Spinal cord (tissue), 10 donors: ENCODE results near the gene ROR2. TPM values are rescaled to one million over a fixed set of nuclear protein-coding genes. Genes with fewer than 3 reads are reported as not detected.
A peak's percentile ranks its signal among the peaks of the same experiment; 100 is the strongest.
"Not testable (repeated sequence)": the region's sequence is repeated elsewhere in the genome, so short reads cannot be mapped to it uniquely, and the experiment has no call there.

Source experiments
- DNase-seq, 6 donors: peaks; one replicate each; pipeline versions ENCODE4 v3.0.0 to v3.0.0-alpha.2; 2013 to 2015; ENCODE audit warnings: low spot score in 6 of 6, low read depth in 4 of 6
- H3K27ac ChIP-seq: one replicate; pipeline ENCODE4 v1.5.1; 2013; ENCODE audit warnings: low read depth, low read length, control low read depth
- H3K27me3 ChIP-seq: one replicate; pipeline ENCODE4 v1.6.1; 2013; ENCODE audit warnings: low read length; ENCODE audit not compliant: control insufficient read depth, insufficient read depth
- H3K36me3 ChIP-seq: one replicate; pipeline ENCODE4 v1.6.1; 2013; ENCODE audit warnings: low read length; ENCODE audit not compliant: control insufficient read depth, insufficient read depth
- H3K4me1 ChIP-seq: one replicate; pipeline ENCODE4 v1.6.1; 2013; ENCODE audit warnings: low read length; ENCODE audit not compliant: control insufficient read depth, insufficient read depth
- H3K4me3 ChIP-seq: one replicate; pipeline ENCODE4 v1.5.1; 2013; ENCODE audit warnings: low read depth, low read length, control low read depth
- H3K9me3 ChIP-seq: one replicate; pipeline ENCODE4 v1.6.1; 2013; ENCODE audit warnings: low read length; ENCODE audit not compliant: control insufficient read depth, insufficient read depth
- WGBS: methylation state at CpG from one replicate; pipeline ENCODE4 v1.1.5; 2013; ENCODE audit warnings: missing lambda C conversion rate; ENCODE audit not compliant: insufficient coverage; 5-methylcytosine and 5-hydroxymethylcytosine counted together
- polyA plus RNA-seq, 2 donors: library from polyadenylated mRNA; unstranded; fragments of 120-200 nt; gene quantifications; one replicate each; pipeline ENCODE4 v1.2.1, GENCODE V29; 2013; ENCODE audit not compliant: insufficient read length in 2 of 2
- total RNA-seq, 2 donors: library from RNA; depleted of rRNA in 1 of 2; stranded (reverse); fragments of 120-200 nt in 1 of 2; fragments of >200 nt in 1 of 2; gene quantifications; one replicate each; pipeline versions ENCODE4 v1.2.3 to v1.2.4, GENCODE V29; 2013 to 2014
- donor health status: healthy.

Gene ROR2
- total and polyA plus RNA-seq, 4 donors, result 3.1 to 20.6 (median 5.0) TPM

DNA sequence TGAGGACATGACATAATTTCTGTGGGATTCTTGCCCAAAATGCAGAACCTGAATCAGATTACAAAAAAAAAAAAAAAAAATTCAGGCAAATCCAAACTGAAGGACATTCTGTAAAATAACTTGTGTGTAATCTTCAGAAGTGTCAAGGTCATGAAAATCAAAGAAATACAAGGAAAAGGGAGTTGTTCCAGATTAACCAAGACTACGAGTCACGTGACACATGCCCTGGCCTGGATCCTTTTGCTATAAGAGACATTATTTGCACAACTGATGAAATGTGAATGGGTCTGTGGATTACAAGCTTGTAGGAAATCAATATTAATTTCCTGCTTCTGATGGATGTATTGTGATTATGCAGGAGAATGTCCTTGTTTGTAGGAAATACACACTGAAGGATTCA, 309.6 kb downstream of the ROR2 start:
- H3K4me1 ChIP-seq, result no peaks in the 10 kb centered on the region
- no peak for DNase-seq
- no CpG with 5 or more reads among the region's 2 CpGs for WGBS
- H3K4me3 ChIP-seq, result no peak overlapping the region
- H3K36me3 ChIP-seq, result no peaks in the 10 kb centered on the region
- no peaks in the 10 kb centered on the region for H3K27me3 ChIP-seq
- H3K27ac ChIP-seq, result no peak overlapping the region
- H3K9me3 ChIP-seq, result peaks cover 2% of the 10 kb centered on the region

DNA sequence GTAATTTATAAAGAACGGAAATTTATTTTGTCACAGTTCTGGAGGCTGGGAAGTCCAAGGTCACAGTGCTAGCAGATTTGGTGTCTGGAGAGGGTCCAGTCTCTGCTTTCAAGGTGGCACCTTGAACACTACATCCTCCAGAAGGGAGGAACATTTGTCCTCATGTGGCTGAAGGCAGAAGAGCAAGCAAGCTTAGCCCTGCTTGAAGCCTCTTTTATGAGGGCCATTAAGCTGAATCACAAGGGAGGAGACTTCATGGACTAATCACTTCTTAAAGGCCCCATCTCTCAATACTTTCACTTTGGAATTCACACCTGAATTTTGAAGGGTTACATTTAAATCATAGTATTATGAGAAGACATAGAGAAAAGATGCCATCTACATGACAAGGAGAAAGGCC, 311.0 kb downstream of the ROR2 start:
- no peak overlapping the region for H3K4me3 ChIP-seq
- H3K36me3 ChIP-seq, result no peaks in the 10 kb centered on the region
- H3K9me3 ChIP-seq, result peaks cover 2% of the 10 kb centered on the region
- H3K27me3 ChIP-seq, result no peaks in the 10 kb centered on the region
- no peak overlapping the region for H3K27ac ChIP-seq
- WGBS, result no CpG with 5 or more reads among the region's 1 CpG
- no peak for DNase-seq
- no peaks in the 10 kb centered on the region for H3K4me1 ChIP-seq

DNA sequence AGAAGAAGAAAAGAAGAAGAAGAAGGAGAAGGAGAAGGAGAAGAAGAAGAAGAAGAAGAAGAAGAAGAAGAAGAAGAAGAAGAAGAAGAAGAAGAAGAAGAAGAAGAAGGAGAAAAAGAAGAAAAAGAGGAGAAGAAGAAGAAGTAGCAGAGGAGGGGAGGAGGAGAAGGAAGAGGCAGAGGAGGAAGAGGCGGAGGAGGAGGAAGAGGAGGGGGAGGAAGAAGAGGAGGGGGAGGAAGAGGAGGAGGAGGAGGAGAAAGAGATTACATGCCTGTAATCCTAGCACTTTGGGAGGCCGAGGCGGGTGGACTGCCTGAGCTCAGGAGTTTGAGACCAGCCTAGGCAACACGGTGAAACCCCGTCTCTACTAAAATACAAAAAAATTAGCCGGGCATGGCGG, 315.2 kb downstream of the ROR2 start:
- H3K36me3 ChIP-seq, DNase-seq, H3K9me3 ChIP-seq, H3K27me3 ChIP-seq, H3K27ac ChIP-seq, H3K4me3 ChIP-seq, H3K4me1 ChIP-seq: not testable (repeated sequence)
- 75% methylated on average over 5 of the region's 7 CpGs for WGBS

DNA sequence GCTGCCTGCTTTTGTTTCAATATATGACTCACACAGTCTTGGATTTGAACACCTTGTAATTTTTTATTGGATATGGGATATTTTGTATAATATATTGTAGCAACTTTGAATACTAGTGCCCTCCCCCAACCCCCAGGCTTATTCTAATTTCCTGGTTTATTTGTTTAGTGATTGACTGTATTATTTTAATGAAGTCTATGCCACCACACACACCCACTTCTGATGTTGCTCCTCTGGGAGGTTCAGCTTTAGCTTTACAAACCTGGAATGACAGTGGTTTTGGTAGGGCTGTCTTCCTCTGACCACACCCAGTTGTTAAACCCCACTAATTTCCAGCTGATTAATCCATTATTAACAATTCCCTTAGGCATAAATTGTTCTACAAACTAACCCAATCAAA, 320.3 kb downstream of the ROR2 start:
- no peak for DNase-seq
- no peaks in the 10 kb centered on the region for H3K4me1 ChIP-seq
- no peak overlapping the region for H3K4me3 ChIP-seq
- no peaks in the 10 kb centered on the region for H3K36me3 ChIP-seq
- peaks cover 4% of the 10 kb centered on the region for H3K9me3 ChIP-seq
- no peak overlapping the region for H3K27ac ChIP-seq
- H3K27me3 ChIP-seq, result no peaks in the 10 kb centered on the region

DNA sequence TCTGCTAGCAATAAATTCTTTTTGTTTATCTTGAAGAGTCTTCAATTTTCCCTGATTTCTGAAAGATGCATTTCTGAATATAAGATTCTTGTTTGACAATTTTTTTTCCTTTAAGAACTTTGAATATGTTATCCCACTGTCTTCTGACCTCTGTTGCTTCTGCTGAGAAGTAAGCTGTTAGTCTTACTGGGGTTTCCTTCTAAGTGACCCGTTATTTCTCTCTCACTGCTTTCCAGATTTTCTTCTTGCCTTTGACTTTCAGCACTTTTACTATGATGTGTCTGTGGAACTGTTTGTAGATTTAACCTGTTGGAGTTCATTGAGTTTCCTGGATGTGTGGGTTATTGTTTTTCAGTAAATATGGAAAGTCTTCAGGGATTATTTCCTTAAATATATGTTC, 321.1 kb downstream of the ROR2 start:
- H3K4me3 ChIP-seq, result no peak overlapping the region
- no CpG with 5 or more reads among the region's 1 CpG for WGBS
- H3K27me3 ChIP-seq, result no peaks in the 10 kb centered on the region
- no peak overlapping the region for H3K27ac ChIP-seq
- no peaks in the 10 kb centered on the region for H3K36me3 ChIP-seq
- DNase-seq, result no peak
- H3K9me3 ChIP-seq, result peaks cover 4% of the 10 kb centered on the region
- no peaks in the 10 kb centered on the region for H3K4me1 ChIP-seq

DNA sequence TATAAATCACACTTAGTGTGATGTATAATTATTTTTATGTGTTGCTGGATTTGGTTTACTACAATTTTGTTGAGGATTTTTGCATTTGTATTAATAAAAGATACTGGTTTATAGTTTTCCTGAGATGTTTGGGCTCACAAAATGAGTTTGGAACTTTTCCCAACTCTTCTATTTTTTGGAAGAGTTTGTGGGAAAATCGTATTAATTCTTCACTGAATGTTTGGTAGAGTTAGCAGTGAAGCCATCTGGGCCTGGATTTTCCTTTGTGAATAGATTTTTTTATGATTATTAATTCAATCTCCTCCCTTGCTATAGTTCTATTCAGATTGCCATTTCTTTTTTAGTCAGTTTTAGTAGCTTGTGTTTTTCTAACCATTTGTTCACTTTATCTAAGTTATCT, 324.7 kb downstream of the ROR2 start:
- peak in 2 of 6 donors; percentile 3 to 5 for DNase-seq
- H3K4me3 ChIP-seq, result no peak overlapping the region
- no peak overlapping the region for H3K27ac ChIP-seq
- whole genome bisulfite sequencing, result no CpG with 5 or more reads among the region's 1 CpG
- H3K27me3 ChIP-seq, result no peaks in the 10 kb centered on the region
- H3K4me1 ChIP-seq, result no peaks in the 10 kb centered on the region
- no peaks in the 10 kb centered on the region for H3K36me3 ChIP-seq
- H3K9me3 ChIP-seq, result peaks cover 4% of the 10 kb centered on the region

DNA sequence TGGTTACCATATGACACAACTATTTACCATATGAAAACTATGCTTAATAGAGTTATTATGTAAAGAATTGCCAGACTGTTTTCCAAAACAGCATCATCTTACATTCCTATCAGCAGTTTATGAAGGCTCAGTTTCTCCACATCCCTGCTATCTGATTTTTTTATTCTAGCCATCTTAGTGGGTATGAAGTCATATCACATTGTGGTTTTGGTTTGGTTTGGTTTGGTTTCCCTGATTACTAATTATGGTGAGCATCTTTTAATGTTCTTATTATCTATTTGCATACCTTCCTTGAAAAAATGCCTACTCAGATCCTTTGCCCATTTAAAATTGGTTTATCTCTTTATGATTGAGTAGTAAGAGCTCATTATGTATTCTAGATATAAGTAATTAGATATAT, 327.0 kb downstream of the ROR2 start:
- DNase-seq, result no peak
- no peak overlapping the region for H3K4me3 ChIP-seq
- H3K36me3 ChIP-seq, result no peaks in the 10 kb centered on the region
- no peaks in the 10 kb centered on the region for H3K27me3 ChIP-seq
- H3K9me3 ChIP-seq, result no peaks in the 10 kb centered on the region
- H3K4me1 ChIP-seq, result no peaks in the 10 kb centered on the region
- H3K27ac ChIP-seq, result no peak overlapping the region

DNA sequence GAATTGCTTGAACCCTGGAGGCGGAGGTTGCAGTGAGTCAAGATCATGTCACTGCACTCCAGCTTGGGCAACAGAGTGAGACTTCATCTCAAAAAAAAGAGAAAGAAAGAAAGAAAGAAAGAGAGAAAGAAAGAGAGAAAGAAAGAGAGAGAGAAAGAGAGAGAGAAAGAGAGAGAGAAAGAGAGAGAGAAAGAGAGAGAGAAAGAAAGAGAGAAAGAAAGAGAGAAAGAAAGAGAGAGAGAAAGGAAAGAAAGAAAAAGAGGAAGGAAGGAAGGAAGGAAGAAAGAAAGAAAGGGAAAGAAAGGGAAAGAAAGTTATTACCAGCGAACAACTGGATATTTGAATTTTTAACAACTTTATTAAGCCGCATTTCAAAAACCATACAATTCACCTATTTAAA, 327.9 kb downstream of the ROR2 start:
- H3K9me3 ChIP-seq, H3K27me3 ChIP-seq, DNase-seq, H3K36me3 ChIP-seq, H3K4me1 ChIP-seq, H3K27ac ChIP-seq, H3K4me3 ChIP-seq: not testable (repeated sequence)
- WGBS, result 100% methylated on average over 1 of the region's 3 CpGs

DNA sequence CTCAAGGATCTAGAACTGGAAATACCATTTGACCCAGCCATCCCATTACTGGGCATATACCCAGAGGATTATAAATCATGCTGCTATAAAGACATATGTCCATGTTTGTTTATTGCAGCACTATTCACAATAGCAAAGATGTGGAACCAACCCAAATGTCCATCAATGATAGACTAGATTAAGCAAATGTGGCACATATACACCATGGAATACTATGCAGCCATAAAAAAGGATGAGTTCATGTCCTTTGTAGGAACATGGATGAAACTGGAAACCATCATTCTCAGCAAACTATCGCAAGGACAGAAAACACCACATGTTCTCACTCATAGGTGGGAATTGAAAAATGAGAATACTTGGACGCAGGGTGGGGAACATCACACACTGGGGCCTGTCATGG, 336.0 kb downstream of the ROR2 start:
- H3K4me1 ChIP-seq, H3K36me3 ChIP-seq, H3K27ac ChIP-seq, H3K9me3 ChIP-seq, H3K27me3 ChIP-seq, DNase-seq, H3K4me3 ChIP-seq: not testable (repeated sequence)
- WGBS, result no CpG with 5 or more reads among the region's 2 CpGs

DNA sequence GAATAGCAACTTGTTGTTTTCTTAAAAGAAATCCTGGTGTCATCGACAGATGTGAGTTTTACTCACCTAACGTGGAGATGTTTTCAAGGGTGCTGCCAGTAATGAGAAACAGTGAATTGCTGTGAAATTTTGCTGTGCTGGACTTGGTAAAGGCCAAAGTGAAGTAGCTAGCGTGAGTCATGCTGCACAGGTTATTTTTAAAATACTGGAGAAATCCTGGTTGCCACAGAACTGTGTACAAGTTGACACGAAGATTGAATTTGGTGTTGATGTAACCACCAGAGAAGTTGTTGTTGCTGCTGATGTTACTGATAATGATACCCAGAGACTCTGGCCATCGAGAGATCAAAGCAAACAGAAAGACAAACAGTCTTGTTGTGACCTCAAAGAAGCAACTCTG, 338.4 kb downstream of the ROR2 start:
- Histone ChIP-seq H3K27me3 (no peaks in the 10 kb centered on the region), H3K9me3 (no peaks in the 10 kb centered on the region), H3K4me1 (no peaks in the 10 kb centered on the region), H3K4me3 (no peak overlapping the region), H3K27ac (no peak overlapping the region), H3K36me3 (no peaks in the 10 kb centered on the region)
- WGBS, result 81% methylated on average over 5 of the region's 5 CpGs
- no peak for DNase-seq
